Stromal cell of bone marrow (primary cell): ENCODE measurements around the gene TRPC4AP.
A peak's percentile ranks its signal among the peaks of the same experiment; 100 is the strongest.
"Not testable (repeated sequence)": the region's sequence is repeated elsewhere in the genome, so short reads cannot be mapped to it uniquely, and the experiment has no call there.

Experiments
- DNase-seq: peaks from one replicate; pipeline ENCODE4 v3.0.0-alpha.2; 2012; ENCODE audit warnings: low read depth

The TRPC4AP gene

GRCh38 chr20:35055445-35056276 is 36.9 kb downstream of the TRPC4AP start:
- DNase-seq: peak; percentile 79

DNA sequence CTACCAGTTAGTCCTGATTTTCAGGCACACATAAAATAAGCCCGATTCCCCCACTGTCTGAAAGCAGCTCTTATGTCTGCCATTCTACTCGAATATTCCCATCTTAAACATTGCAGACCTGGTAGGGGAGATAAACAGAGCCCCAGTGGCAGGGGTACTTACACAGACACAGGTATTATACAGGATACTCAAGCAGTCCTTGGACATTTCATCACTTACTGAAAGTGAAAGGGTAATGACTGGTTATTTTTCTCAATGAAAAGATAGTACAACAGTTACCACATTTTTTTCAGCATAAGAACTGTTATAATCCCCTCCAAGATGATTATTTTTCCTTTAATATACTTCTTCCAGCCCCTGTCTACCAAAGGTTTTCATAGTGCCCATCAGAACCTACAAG is 37.8 kb downstream of the TRPC4AP start:
- DNase-seq: no peak

DNA sequence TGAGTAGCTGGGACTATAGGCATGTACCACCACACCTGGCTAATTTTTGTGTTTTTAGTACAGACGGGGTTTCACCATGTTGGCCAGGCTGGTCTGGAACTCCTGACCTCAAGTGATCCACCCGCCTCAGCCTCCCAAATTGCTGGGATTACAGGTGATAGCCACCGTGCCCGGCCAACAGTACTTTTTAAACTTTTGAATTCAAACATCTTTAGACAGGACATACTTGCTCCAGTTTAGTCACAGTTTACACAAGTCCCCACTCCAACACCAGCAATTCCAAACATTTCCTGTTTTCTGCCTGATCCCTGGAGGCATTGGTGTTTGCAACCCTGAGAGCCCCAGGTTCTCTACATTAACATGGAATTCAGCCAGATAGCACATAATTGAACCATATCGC is 40.0 kb downstream of the TRPC4AP start:
- DNase-seq: not testable (repeated sequence)

- no peak for DNase-seq
Observed at GRCh38 chr20:35049776-35050352, 42.7 kb downstream of the TRPC4AP start.

- no peak for DNase-seq
Observed at GRCh38 chr20:35048739-35049138, 43.9 kb downstream of the TRPC4AP start.

GRCh38 chr20:35042268-35042667 is 50.3 kb downstream of the TRPC4AP start:
- DNase-seq: no peak

- no peak for DNase-seq
Observed at GRCh38 chr20:35040646-35041045, 52.0 kb downstream of the TRPC4AP start.

- no peak for DNase-seq
Observed at GRCh38 chr20:35039846-35040489, 52.6 kb downstream of the TRPC4AP start.

GRCh38 chr20:35039146-35039545 is 53.5 kb downstream of the TRPC4AP start:
- DNase-seq: no peak

- no peak for DNase-seq
Observed at GRCh38 chr20:35034145-35034544, 58.5 kb downstream of the TRPC4AP start.

- no peak for DNase-seq
Observed at GRCh38 chr20:35030136-35030535, 62.5 kb downstream of the TRPC4AP start.

- no peak for DNase-seq
Observed at GRCh38 chr20:35027301-35027700, 65.3 kb downstream of the TRPC4AP start.

DNA sequence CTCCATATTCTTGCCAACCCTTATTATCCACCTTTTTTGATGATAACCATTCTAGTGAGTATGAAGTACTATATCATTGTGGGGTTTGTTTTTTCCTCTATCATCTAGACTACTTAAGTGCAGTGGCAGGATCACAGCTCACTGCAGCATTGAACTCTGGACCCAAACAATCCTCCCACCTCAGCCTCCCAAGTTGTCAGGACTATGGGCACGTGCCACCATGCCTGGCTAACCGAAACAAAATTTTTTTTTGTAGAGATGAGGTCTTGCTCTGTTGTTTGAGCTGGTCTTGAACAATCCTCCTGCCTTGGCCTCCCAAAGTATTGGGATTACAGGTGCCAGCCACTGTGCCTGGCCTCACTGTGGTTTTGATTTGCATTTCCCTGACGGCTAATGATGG is 67.5 kb downstream of the TRPC4AP start:
- DNase-seq: no peak

- no peak for DNase-seq
Observed at GRCh38 chr20:35023624-35024023, 69.0 kb downstream of the TRPC4AP start.

DNA sequence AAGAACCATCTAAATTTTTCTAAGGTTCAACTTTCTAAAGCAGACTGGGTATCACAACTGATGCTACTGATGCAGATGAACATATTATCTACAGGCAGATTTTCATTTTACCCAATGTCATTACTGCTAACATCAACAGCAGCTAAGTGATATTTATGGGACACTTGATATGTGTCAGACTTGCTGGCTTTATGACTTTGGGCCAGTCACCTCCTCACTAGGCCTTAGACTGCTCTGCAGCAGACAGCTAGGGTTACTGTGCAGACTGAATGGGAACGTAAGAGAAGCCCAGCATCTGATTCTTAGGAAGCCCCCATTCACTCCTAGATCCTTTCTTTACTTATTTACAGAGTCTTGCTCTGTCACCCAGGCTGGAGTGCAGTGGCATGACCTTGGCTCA is 70.8 kb downstream of the TRPC4AP start:
- no peak for DNase-seq

GRCh38 chr20:35021063-35021462 is 71.5 kb downstream of the TRPC4AP start:
- DNase-seq: no peak

GRCh38 chr20:35020108-35020928 is 72.3 kb downstream of the TRPC4AP start:
- DNase-seq: no peak

DNA sequence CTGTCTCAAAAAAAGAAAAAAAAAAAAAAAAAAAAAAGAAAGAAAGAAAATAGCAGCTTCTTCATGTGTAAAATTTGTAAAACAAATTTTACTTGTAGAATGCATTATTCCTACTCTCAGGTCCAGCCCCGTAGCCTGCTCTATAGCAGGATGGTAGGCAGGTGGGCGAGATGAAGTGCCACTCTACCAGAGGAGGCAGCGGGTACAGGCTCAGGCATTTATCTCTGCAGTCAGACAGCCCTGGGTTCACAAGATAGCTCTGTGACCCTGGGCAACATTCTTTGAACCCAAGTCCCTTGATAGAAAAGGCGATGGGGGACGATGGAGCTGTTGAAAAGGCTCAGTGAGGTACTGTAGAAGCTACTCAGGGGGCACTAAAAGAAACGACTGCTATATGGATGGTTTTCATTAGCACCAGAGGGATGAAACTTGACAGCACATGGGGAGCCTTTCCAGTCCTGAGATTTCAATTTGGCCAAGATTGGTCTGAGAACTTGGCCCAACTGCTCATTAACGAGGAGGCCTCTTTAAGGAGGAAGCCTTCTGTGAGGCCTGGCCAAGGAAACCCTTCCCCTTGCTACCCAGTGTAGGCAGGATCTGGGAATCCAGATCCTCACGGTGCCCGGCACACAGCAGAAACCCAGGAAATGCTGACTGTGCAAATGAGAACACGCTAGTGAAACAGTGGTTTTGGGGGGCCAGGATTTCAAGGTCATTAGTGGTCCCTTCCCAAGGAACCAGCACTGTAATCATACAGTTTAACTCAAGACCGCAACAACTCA is 73.8 kb downstream of the TRPC4AP start:
- no peak for DNase-seq

DNA sequence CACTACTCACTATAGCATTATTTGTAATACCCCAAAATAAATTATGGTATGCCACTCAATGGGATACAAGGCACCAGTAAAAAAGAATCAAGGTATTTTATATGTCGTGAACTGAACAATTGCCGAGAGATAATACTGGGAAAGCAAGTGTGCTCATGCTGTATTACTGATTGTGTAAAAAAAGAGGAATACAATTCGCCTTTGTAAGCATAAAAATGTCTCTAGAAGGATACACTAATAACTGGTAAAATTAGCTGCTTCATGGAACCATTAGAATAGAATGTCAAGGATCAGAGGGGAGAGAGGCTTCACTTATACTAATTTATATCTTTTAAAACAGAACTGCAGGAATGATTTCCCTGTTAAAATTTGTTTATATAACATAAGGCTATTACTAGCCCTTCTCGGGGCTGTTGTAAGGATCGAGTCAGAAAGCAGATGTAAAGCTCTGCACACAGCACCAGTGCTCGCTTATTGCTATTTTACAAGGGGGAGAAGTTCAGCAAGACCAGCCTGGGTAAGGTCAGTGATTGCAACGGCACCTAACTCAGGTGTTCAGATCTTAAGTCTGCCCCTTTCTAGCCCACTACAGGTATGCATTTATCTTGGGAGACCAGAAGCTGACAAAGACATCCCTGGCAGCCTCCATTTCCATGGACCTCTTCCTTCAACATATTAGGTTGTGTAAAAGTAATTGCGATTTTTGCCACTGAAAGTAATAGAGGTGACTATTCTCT is 75.3 kb downstream of the TRPC4AP start:
- no peak for DNase-seq

- DNase-seq: no peak
Observed at GRCh38 chr20:35015863-35016193, 76.8 kb downstream of the TRPC4AP start.

DNA sequence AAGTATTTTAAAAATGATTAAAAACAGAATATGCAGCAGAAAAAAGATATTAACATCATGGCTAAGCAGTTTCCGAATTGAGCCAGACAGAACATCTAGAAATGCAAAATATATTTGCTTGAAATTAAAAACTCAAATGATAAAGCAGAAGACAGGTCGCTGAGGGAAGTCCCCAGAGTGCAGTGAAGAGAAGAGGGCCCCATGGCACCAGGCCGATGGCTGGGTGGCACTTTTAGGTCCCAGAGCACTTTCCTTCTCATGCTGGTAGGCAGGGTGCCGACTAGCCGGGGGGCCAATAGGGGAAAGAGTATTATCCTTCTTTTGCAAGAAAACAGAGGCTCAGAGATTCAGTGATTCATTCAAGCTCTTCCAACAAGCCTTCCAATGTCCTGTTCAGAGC is 78.1 kb downstream of the TRPC4AP start:
- DNase-seq: no peak
